ENCODE measurements around the gene MARF1. TPM values are rescaled to one million over a fixed set of nuclear protein-coding genes. Genes with fewer than 3 reads are reported as not detected.
A peak's percentile ranks its signal among the peaks of the same experiment; 100 is the strongest.

Gene MARF1
- total and polyA plus RNA-seq, 9 of the 15 experiments (the other 6 are each of a cell fraction or from before 2014, with no cell fraction given), result 4.7 to 33.2 (median 11.7) TPM

DNA sequence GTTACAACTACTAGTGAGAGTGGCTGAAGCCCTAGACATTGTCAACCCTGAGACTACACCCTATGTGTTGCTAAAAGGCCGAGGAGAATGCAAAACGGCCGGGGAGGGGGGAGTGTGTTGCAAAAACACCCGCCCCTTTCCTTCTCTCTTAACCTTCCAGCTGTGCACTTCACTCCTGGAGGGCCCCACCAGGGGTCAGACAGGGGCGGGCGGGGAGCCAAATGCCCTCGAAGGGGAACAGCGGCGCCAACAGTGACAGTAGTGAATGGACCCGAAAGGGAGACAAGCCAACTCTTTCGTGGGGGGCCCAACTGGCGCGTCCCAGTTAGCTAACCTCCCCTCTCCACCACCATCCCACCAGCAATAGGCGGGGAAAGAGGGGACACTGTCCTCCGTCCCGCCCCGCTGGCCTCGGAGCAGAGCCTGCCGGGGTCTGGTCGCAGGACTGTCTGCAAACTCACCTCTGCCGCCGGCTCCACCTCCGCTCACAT is 352 bp downstream of the MARF1 start (continued):
- TF ChIP-seq, protein P1, sequence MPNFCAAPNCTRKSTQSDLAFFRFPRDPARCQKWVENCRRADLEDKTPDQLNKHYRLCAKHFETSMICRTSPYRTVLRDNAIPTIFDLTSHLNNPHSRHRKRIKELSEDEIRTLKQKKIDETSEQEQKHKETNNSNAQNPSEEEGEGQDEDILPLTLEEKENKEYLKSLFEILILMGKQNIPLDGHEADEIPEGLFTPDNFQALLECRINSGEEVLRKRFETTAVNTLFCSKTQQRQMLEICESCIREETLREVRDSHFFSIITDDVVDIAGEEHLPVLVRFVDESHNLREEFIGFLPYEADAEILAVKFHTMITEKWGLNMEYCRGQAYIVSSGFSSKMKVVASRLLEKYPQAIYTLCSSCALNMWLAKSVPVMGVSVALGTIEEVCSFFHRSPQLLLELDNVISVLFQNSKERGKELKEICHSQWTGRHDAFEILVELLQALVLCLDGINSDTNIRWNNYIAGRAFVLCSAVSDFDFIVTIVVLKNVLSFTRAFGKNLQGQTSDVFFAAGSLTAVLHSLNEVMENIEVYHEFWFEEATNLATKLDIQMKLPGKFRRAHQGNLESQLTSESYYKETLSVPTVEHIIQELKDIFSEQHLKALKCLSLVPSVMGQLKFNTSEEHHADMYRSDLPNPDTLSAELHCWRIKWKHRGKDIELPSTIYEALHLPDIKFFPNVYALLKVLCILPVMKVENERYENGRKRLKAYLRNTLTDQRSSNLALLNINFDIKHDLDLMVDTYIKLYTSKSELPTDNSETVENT (CRISPR knock-in tag; IDR thresholded peaks at IDR 0.05), result 0 out of 2 replicates have a peak, but pooled peaks have one; percentile 29
- no peak for TF ChIP-seq ZNF696 (CRISPR knock-in tag; conservative IDR thresholded peaks at IDR 0.05)
- TF ChIP-seq, protein P2, sequence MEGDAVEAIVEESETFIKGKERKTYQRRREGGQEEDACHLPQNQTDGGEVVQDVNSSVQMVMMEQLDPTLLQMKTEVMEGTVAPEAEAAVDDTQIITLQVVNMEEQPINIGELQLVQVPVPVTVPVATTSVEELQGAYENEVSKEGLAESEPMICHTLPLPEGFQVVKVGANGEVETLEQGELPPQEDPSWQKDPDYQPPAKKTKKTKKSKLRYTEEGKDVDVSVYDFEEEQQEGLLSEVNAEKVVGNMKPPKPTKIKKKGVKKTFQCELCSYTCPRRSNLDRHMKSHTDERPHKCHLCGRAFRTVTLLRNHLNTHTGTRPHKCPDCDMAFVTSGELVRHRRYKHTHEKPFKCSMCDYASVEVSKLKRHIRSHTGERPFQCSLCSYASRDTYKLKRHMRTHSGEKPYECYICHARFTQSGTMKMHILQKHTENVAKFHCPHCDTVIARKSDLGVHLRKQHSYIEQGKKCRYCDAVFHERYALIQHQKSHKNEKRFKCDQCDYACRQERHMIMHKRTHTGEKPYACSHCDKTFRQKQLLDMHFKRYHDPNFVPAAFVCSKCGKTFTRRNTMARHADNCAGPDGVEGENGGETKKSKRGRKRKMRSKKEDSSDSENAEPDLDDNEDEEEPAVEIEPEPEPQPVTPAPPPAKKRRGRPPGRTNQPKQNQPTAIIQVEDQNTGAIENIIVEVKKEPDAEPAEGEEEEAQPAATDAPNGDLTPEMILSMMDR (IDR thresholded peaks at IDR 0.05 in 2 of 3, conservative IDR thresholded peaks at IDR 0.05 in 1 of 3; ENCODE audit: insufficient read depth in 2 of 3, low read depth in 1 of 3, low read length in 3 of 3), result peak; percentile 68 to 99 (median 94)
- TF ChIP-seq ZSCAN32 (CRISPR knock-in tag; IDR thresholded peaks at IDR 0.05), result 0 out of 2 replicates have a peak, but pooled peaks have one; percentile 36
- peak; percentile 59; the same call in 1 of the 2 replicates for TF ChIP-seq RB1 (IDR thresholded peaks at IDR 0.05; ENCODE audit: low read depth)
- peak; percentile 1 for TF ChIP-seq CCNT2 (IDR thresholded peaks at IDR 0.05; ENCODE audit: borderline replicate concordance, extremely low read depth, insufficient read length, low read depth, low read length)
- no peak for TF ChIP-seq SRSF3 (IDR thresholded peaks at IDR 0.05; ENCODE audit: insufficient read depth, low read length)
- peak; percentile 20 to 98; a peak in 3 of 4 replicates for TF ChIP-seq FOXK2 (conservative IDR thresholded peaks at IDR 0.05 in 1 of 2, IDR thresholded peaks at IDR 0.05 in 1 of 2; ENCODE audit: low read depth in 2 of 2)
- peak; percentile 65; the same call in 1 of the 2 replicates for TF ChIP-seq CC2D1A (IDR thresholded peaks at IDR 0.05)
- TF ChIP-seq MYNN (IDR thresholded peaks at IDR 0.05), result no peak
- no peak for TF ChIP-seq MYNN (CRISPR knock-in tag; IDR thresholded peaks at IDR 0.05)
- 0 out of 2 replicates have a peak, but pooled peaks have one; percentile 25 for TF ChIP-seq ZNF12 (CRISPR knock-in tag; IDR thresholded peaks at IDR 0.05)
- no peak for TF ChIP-seq MCM5 (IDR thresholded peaks at IDR 0.05; ENCODE audit: low read depth)
- peak in 1 of 2 experiments; percentile 84; a peak in 2 of 4 replicates for TF ChIP-seq TEAD1 (CRISPR knock-in tag; IDR thresholded peaks at IDR 0.05)
- TF ChIP-seq SP1 (CRISPR knock-in tag; IDR thresholded peaks at IDR 0.05), result peak; percentile 83
- TF ChIP-seq, protein P3, sequence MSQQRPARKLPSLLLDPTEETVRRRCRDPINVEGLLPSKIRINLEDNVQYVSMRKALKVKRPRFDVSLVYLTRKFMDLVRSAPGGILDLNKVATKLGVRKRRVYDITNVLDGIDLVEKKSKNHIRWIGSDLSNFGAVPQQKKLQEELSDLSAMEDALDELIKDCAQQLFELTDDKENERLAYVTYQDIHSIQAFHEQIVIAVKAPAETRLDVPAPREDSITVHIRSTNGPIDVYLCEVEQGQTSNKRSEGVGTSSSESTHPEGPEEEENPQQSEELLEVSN (IDR thresholded peaks at IDR 0.05; ENCODE audit: borderline replicate concordance in 1 of 2, extremely low read depth in 1 of 2, insufficient read depth in 1 of 2, insufficient read length in 1 of 2, low read depth in 1 of 2, low read length in 1 of 2, poor library complexity in 1 of 2, severe bottlenecking in 1 of 2), result peak in 1 of 2 experiments; percentile 3
- TF ChIP-seq SIN3B (IDR thresholded peaks at IDR 0.05; ENCODE audit: low read depth), result peak; percentile 54; the same call in 1 of the 2 replicates
- TF ChIP-seq, protein P4, sequence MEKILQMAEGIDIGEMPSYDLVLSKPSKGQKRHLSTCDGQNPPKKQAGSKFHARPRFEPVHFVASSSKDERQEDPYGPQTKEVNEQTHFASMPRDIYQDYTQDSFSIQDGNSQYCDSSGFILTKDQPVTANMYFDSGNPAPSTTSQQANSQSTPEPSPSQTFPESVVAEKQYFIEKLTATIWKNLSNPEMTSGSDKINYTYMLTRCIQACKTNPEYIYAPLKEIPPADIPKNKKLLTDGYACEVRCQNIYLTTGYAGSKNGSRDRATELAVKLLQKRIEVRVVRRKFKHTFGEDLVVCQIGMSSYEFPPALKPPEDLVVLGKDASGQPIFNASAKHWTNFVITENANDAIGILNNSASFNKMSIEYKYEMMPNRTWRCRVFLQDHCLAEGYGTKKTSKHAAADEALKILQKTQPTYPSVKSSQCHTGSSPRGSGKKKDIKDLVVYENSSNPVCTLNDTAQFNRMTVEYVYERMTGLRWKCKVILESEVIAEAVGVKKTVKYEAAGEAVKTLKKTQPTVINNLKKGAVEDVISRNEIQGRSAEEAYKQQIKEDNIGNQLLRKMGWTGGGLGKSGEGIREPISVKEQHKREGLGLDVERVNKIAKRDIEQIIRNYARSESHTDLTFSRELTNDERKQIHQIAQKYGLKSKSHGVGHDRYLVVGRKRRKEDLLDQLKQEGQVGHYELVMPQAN (IDR thresholded peaks at IDR 0.05; ENCODE audit: borderline replicate concordance), result peak; percentile 13; the same call in 1 of the 2 replicates
